8988T (cell line): ENCODE data around the gene DCAF6.

ENCODE experiments used
- DNase-seq: peaks from one replicate; pipeline ENCODE4 v3.0.0; 2011

Gene DCAF6

GRCh38 chr1:167968569-167968968, 32.1 kb downstream of the DCAF6 start:
- no peak for DNase-seq

- no peak for DNase-seq
Measured at GRCh38 chr1:167973832-167974231, 37.3 kb downstream of the DCAF6 start.

GRCh38 chr1:167974698-167975097, 38.2 kb downstream of the DCAF6 start:
- no peak for DNase-seq

GRCh38 chr1:167977245-167977644, 40.8 kb downstream of the DCAF6 start:
- no peak for DNase-seq

- no peak for DNase-seq
Measured at GRCh38 chr1:167981933-167982332, 45.5 kb downstream of the DCAF6 start.

GRCh38 chr1:167983797-167984420, 47.4 kb downstream of the DCAF6 start:
- no peak for DNase-seq

- no peak for DNase-seq
Measured at GRCh38 chr1:167984886-167985489, 48.5 kb downstream of the DCAF6 start.

- no peak for DNase-seq
Measured at GRCh38 chr1:167987174-167987573, 50.7 kb downstream of the DCAF6 start.

- DNase-seq = no peak
Measured at GRCh38 chr1:167991546-167991945, 55.1 kb downstream of the DCAF6 start.

GRCh38 chr1:167993720-167994119, 57.2 kb downstream of the DCAF6 start:
- no peak for DNase-seq

- DNase-seq = no peak
Measured at GRCh38 chr1:167994560-167994959, 58.1 kb downstream of the DCAF6 start.

- DNase-seq = no peak
Measured at GRCh38 chr1:167995038-167995437, 58.6 kb downstream of the DCAF6 start.

GRCh38 chr1:167996266-167996665, 59.8 kb downstream of the DCAF6 start:
- no peak for DNase-seq

- no peak for DNase-seq
Measured at GRCh38 chr1:167997037-167997575, 60.6 kb downstream of the DCAF6 start.

GRCh38 chr1:167999877-168000276, 63.4 kb downstream of the DCAF6 start:
- DNase-seq = no peak

- no peak for DNase-seq
Measured at GRCh38 chr1:168000656-168001055, 64.2 kb downstream of the DCAF6 start.

- DNase-seq = no peak
Measured at GRCh38 chr1:168001213-168001612, 64.7 kb downstream of the DCAF6 start.

- DNase-seq = no peak
Measured at GRCh38 chr1:168004531-168004930, 68.0 kb downstream of the DCAF6 start.

GRCh38 chr1:168005529-168005928, 69.0 kb downstream of the DCAF6 start:
- no peak for DNase-seq

GRCh38 chr1:168007691-168008090, 71.2 kb downstream of the DCAF6 start:
- no peak for DNase-seq

GRCh38 chr1:168008595-168008994, 72.1 kb downstream of the DCAF6 start:
- DNase-seq = no peak

- no peak for DNase-seq
Measured at GRCh38 chr1:168009322-168009721, 72.8 kb downstream of the DCAF6 start.

GRCh38 chr1:168019407-168019806, 82.9 kb downstream of the DCAF6 start:
- no peak for DNase-seq

- DNase-seq = no peak
Measured at GRCh38 chr1:168031198-168031597, 94.7 kb downstream of the DCAF6 start.

GRCh38 chr1:168031627-168032026, 95.1 kb downstream of the DCAF6 start:
- DNase-seq = no peak
